ENCODE measurements around the gene RFC2. TPM values are rescaled to one million over a fixed set of nuclear protein-coding genes. Genes with fewer than 3 reads are reported as not detected.

Gene RFC2
- total RNA-seq, 2 experiments from 2014 or later, result 77.4 to 79.2 TPM

DNA sequence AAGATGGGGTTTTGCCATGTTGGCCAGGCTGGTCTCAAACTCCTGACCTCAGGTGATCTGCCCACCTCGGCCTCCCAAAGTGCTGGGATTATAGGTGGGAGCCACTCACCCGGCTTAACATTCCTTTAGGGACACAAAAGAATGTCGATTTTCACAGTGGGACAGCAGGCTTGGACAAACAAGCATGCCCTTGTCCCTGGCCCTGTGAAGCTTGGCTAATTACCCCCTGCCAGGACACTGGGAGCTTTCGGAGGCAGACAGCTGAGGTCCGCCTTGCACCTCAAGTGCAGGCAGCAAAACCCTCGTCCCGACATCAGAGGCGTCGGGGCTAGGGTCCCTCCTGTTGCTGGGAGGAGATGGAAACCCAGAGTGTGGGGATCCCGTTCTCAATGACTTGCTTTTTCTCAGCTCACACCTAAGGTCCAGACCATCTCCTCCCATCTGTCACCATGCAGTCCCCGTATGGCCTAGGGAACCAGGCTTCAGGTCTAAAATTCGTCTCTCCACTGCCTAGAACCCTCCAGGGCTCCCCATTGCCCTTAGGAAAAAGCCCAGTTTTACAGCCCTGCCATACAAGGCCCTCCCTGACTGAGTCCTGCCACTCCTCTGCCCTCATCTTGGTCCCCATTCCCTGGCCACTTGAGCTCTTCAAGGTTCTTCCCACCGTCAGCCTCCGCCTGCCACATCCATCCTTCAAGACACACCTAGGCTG, 28.7 kb upstream of the RFC2 start:
- no peak overlapping the region for H3K4me2 ChIP-seq (ENCODE audit: low read length)
- intact Hi-C loops (cut with micrococcal nuclease; ENCODE audit: unreplicated experiment), result no loop called here
- TF ChIP-seq, protein P1, sequence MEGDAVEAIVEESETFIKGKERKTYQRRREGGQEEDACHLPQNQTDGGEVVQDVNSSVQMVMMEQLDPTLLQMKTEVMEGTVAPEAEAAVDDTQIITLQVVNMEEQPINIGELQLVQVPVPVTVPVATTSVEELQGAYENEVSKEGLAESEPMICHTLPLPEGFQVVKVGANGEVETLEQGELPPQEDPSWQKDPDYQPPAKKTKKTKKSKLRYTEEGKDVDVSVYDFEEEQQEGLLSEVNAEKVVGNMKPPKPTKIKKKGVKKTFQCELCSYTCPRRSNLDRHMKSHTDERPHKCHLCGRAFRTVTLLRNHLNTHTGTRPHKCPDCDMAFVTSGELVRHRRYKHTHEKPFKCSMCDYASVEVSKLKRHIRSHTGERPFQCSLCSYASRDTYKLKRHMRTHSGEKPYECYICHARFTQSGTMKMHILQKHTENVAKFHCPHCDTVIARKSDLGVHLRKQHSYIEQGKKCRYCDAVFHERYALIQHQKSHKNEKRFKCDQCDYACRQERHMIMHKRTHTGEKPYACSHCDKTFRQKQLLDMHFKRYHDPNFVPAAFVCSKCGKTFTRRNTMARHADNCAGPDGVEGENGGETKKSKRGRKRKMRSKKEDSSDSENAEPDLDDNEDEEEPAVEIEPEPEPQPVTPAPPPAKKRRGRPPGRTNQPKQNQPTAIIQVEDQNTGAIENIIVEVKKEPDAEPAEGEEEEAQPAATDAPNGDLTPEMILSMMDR (conservative IDR thresholded peaks at IDR 0.05; ENCODE audit: low read length), result no peak
- H3K27ac ChIP-seq (ENCODE audit: low read depth, low read length, poor library complexity, severe bottlenecking), result no peak overlapping the region
- DNase-seq (ENCODE audit: low spot score), result no peak
- ChIA-PET CTCF (ENCODE audit: unreplicated experiment) (interaction anchor here (0.6 to 0.8 kb wide), 2 partner anchors 12 to 118 kb away, joined by 3 to 4 read pairs; no protein-coding TSS in a partner anchor), POLR2A (interaction anchor here (0.5 to 0.8 kb wide), 3 partner anchors 36 to 1457 kb away, joined by 3 to 4 read pairs (median 3); no protein-coding TSS in a partner anchor)
- no peaks in the 10 kb centered on the region for H3K9me2 ChIP-seq (ENCODE audit: insufficient read depth, low read length)
- peaks cover 39% of the 10 kb centered on the region for H3K4me1 ChIP-seq (ENCODE audit: insufficient read depth, low read length, poor library complexity, severe bottlenecking)
- H3K79me2 ChIP-seq (ENCODE audit: insufficient read depth, low read depth, low read length), result no peaks in the 10 kb centered on the region
- H3K9me3 ChIP-seq (ENCODE audit: low read length), result no peaks in the 10 kb centered on the region
- no peak overlapping the region for H2AFZ ChIP-seq (ENCODE audit: low read length)
- H4K20me1 ChIP-seq (ENCODE audit: insufficient read depth, low read length), result no peaks in the 10 kb centered on the region
- no TSS peak for BruUV-seq (replicated peaks)
- no peak overlapping the region for H3K4me3 ChIP-seq (ENCODE audit: low read depth, low read length, poor library complexity, severe bottlenecking)
- no peaks in the 10 kb centered on the region for H3K36me3 ChIP-seq (ENCODE audit: insufficient read depth, low read length)

GRCh38 chr7:74280985-74281384, 26.8 kb upstream of the RFC2 start:
- no peaks in the 10 kb centered on the region for H3K9me2 ChIP-seq (ENCODE audit: insufficient read depth, low read length)
- peaks cover 39% of the 10 kb centered on the region for H3K4me1 ChIP-seq (ENCODE audit: insufficient read depth, low read length, poor library complexity, severe bottlenecking)
- CTCF ChIA-PET (ENCODE audit: unreplicated experiment), result interaction anchor here (0.6 kb wide), 1 partner anchor 159 kb away, joined by 5 read pairs; no protein-coding TSS in a partner anchor
- no peak overlapping the region for H3K4me3 ChIP-seq (ENCODE audit: low read depth, low read length, poor library complexity, severe bottlenecking)
- intact Hi-C loops (cut with micrococcal nuclease; ENCODE audit: unreplicated experiment), result no loop called here
- H2AFZ ChIP-seq (ENCODE audit: low read length), result no peak overlapping the region
- H3K27ac ChIP-seq (ENCODE audit: low read depth, low read length, poor library complexity, severe bottlenecking), result no peak overlapping the region
- no peaks in the 10 kb centered on the region for H4K20me1 ChIP-seq (ENCODE audit: insufficient read depth, low read length)
- H3K79me2 ChIP-seq (ENCODE audit: insufficient read depth, low read depth, low read length), result no peaks in the 10 kb centered on the region
- TF ChIP-seq, protein P1 (conservative IDR thresholded peaks at IDR 0.05; ENCODE audit: low read length), result no peak
- no peak for TF ChIP-seq EZH2phosphoT487 (IDR thresholded peaks at IDR 0.05; ENCODE audit: borderline replicate concordance, low read depth, low read length)
- POLR2A ChIA-PET, result interaction anchor here (0.6 to 1.9 kb wide), 2 partner anchors 12 to 181 kb away, joined by 3 to 15 read pairs; no protein-coding TSS in a partner anchor
- H3K36me3 ChIP-seq (ENCODE audit: insufficient read depth, low read length), result no peaks in the 10 kb centered on the region
- H3K9me3 ChIP-seq (ENCODE audit: low read length), result no peaks in the 10 kb centered on the region
- BruUV-seq (replicated peaks), result no TSS peak
- DNase-seq (ENCODE audit: low spot score), result no peak
- no peak overlapping the region for H3K4me2 ChIP-seq (ENCODE audit: low read length)

GRCh38 chr7:74277636-74278035, 23.4 kb upstream of the RFC2 start:
- no peak for DNase-seq (ENCODE audit: low spot score)
- Histone ChIP-seq H2AFZ (ENCODE audit: low read length) (no peak overlapping the region), H3K27ac (ENCODE audit: low read depth, low read length, poor library complexity, severe bottlenecking) (no peak overlapping the region), H4K20me1 (ENCODE audit: insufficient read depth, low read length) (no peaks in the 10 kb centered on the region), H3K9me3 (ENCODE audit: low read length) (no peaks in the 10 kb centered on the region), H3K4me3 (ENCODE audit: low read depth, low read length, poor library complexity, severe bottlenecking) (no peak overlapping the region), H3K79me2 (ENCODE audit: insufficient read depth, low read depth, low read length) (no peaks in the 10 kb centered on the region), H3K4me2 (ENCODE audit: low read length) (no peak overlapping the region), H3K36me3 (ENCODE audit: insufficient read depth, low read length) (no peaks in the 10 kb centered on the region), H3K9me2 (ENCODE audit: insufficient read depth, low read length) (no peaks in the 10 kb centered on the region), H3K4me1 (ENCODE audit: insufficient read depth, low read length, poor library complexity, severe bottlenecking) (peaks cover 45% of the 10 kb centered on the region)
- ChIA-PET CTCF (ENCODE audit: unreplicated experiment) (no interaction called here), POLR2A (interaction anchor here (0.7 kb wide), 1 partner anchor 351 kb away, joined by 3 read pairs; no protein-coding TSS in a partner anchor)
- intact Hi-C loops (cut with micrococcal nuclease; ENCODE audit: unreplicated experiment), result no loop called here
- TF ChIP-seq EZH2phosphoT487 (IDR thresholded peaks at IDR 0.05; ENCODE audit: borderline replicate concordance, low read depth, low read length), result no peak
- no TSS peak for BruUV-seq (replicated peaks)

Measured in OCI-LY7 (cell line).